Measurements from ENCODE around the gene PYY. TPM values are rescaled to one million over a fixed set of nuclear protein-coding genes. Genes with fewer than 3 reads are reported as not detected.
"Not testable (repeated sequence)": the region's sequence is repeated elsewhere in the genome, so short reads cannot be mapped to it uniquely, and the experiment has no call there.

The PYY gene
- total RNA-seq, 6 donors from 2014 or later: 0.60 TPM; not detected in 5

- Histone ChIP-seq H3K4me1 (peaks cover 5 to 19% (median 9%) of the 10 kb centered on the region in 4 donors), H3K4me3 (no peak overlapping the region), H3K27me3 (peaks cover 0 to 13% (median 2%) of the 10 kb centered on the region in 4 donors), H3K36me3 (no peaks in the 10 kb centered on the region), H3K27ac (no peak overlapping the region), H3K9me3 (no peaks in the 10 kb centered on the region)
- TF ChIP-seq POLR2AphosphoS5 (IDR thresholded peaks at IDR 0.05) (no peak), CTCF (IDR thresholded peaks at IDR 0.05) (peak in 3 of 6 experiments; percentile 13 to 35 (median 24))
- DNase-seq (no peak), ATAC-seq (ENCODE audit: low FRiP score in 2 of 2) (no peak)
- WGBS, 2 donors: 67% methylated on average over 6 to 7 of the region's 7 CpGs
These were observed 13.1 kb downstream of the PYY start for GRCh38 chr17:43940630-43941029.

GRCh38 chr17:43939886-43940285 is 13.9 kb downstream of the PYY start:
- H3K4me1 ChIP-seq: peaks cover 5 to 19% (median 9%) of the 10 kb centered on the region in 4 donors
- no peaks in the 10 kb centered on the region for H3K36me3 ChIP-seq
- H3K27ac ChIP-seq: no peak overlapping the region
- 96 to 100% methylated on average over 5 of the region's 5 CpGs for WGBS, 2 donors
- H3K27me3 ChIP-seq: peaks cover 0 to 13% (median 2%) of the 10 kb centered on the region in 4 donors
- DNase-seq (no peak), ATAC-seq (ENCODE audit: low FRiP score in 2 of 2) (no peak)
- H3K4me3 ChIP-seq: no peak overlapping the region
- no peaks in the 10 kb centered on the region for H3K9me3 ChIP-seq
- no peak for TF ChIP-seq EP300 (IDR thresholded peaks at IDR 0.05)
- TF ChIP-seq POLR2AphosphoS5 (IDR thresholded peaks at IDR 0.05): no peak
- no peak for TF ChIP-seq POLR2A (IDR thresholded peaks at IDR 0.05)
- TF ChIP-seq CTCF (IDR thresholded peaks at IDR 0.05): no peak

- not testable (repeated sequence) for ATAC-seq (ENCODE audit: low FRiP score in 2 of 2); DNase-seq; H3K36me3 ChIP-seq
These were observed 14.3 kb downstream of the PYY start for GRCh38 chr17:43939452-43939851.

GRCh38 chr17:43938838-43939182 is 14.9 kb downstream of the PYY start:
- TF ChIP-seq POLR2AphosphoS5 (IDR thresholded peaks at IDR 0.05): no peak
- no peak for TF ChIP-seq POLR2A (IDR thresholded peaks at IDR 0.05)
- no peak for TF ChIP-seq CTCF (IDR thresholded peaks at IDR 0.05)
- no peak for TF ChIP-seq EP300 (IDR thresholded peaks at IDR 0.05)
- ATAC-seq (ENCODE audit: low FRiP score in 2 of 2) (no peak), DNase-seq (no peak)
- H3K27ac ChIP-seq: no peak overlapping the region
- peaks cover 5 to 12% (median 9%) of the 10 kb centered on the region in 4 donors for H3K4me1 ChIP-seq
- no peaks in the 10 kb centered on the region for H3K9me3 ChIP-seq
- H3K27me3 ChIP-seq: peaks cover 0 to 13% (median 2%) of the 10 kb centered on the region in 4 donors
- 78 to 79% methylated on average over 3 to 6 of the region's 6 CpGs for WGBS, 2 donors
- no peaks in the 10 kb centered on the region for H3K36me3 ChIP-seq
- no peak overlapping the region for H3K4me3 ChIP-seq

More at GRCh38 chr17:43939452-43939851, 14.3 kb downstream of the PYY start:
- 93 to 96% methylated on average over 3 of the region's 3 CpGs for WGBS, 2 donors
- Histone ChIP-seq H3K27me3 (peaks cover 0 to 13% (median 2%) of the 10 kb centered on the region in 4 donors), H3K4me1 (peaks cover 5 to 19% (median 9%) of the 10 kb centered on the region in 4 donors)
- not testable (repeated sequence) for H3K27ac ChIP-seq, H3K9me3 ChIP-seq, H3K4me3 ChIP-seq

- ATAC-seq (ENCODE audit: low FRiP score in 2 of 2) (no peak), DNase-seq (no peak)
- H3K4me3 ChIP-seq: no peak overlapping the region
- peaks cover 5 to 12% (median 9%) of the 10 kb centered on the region in 4 donors for H3K4me1 ChIP-seq
- TF ChIP-seq CTCF (IDR thresholded peaks at IDR 0.05) (no peak), POLR2AphosphoS5 (IDR thresholded peaks at IDR 0.05) (no peak), EP300 (IDR thresholded peaks at IDR 0.05) (no peak), POLR2A (IDR thresholded peaks at IDR 0.05) (no peak)
- H3K27ac ChIP-seq: no peak overlapping the region
- H3K36me3 ChIP-seq: no peaks in the 10 kb centered on the region
- H3K9me3 ChIP-seq: no peaks in the 10 kb centered on the region
- WGBS, 2 donors: 97 to 98% methylated on average over 3 of the region's 3 CpGs
- peaks cover 0 to 13% (median 2%) of the 10 kb centered on the region in 4 donors for H3K27me3 ChIP-seq
These were observed 17.3 kb downstream of the PYY start for GRCh38 chr17:43936434-43936833.

Data from upper lobe of left lung (tissue), 6 donors.